CD4-positive, alpha-beta T cell treated with Interleukin-17A for 4 hours (primary cell): Measurements from ENCODE around the gene HK3.

Source experiments
- DNase-seq: peaks from one replicate; pipeline ENCODE4 v3.0.0-alpha.2; 2020; ENCODE audit warnings: mixed read lengths

HK3 gene

DNA sequence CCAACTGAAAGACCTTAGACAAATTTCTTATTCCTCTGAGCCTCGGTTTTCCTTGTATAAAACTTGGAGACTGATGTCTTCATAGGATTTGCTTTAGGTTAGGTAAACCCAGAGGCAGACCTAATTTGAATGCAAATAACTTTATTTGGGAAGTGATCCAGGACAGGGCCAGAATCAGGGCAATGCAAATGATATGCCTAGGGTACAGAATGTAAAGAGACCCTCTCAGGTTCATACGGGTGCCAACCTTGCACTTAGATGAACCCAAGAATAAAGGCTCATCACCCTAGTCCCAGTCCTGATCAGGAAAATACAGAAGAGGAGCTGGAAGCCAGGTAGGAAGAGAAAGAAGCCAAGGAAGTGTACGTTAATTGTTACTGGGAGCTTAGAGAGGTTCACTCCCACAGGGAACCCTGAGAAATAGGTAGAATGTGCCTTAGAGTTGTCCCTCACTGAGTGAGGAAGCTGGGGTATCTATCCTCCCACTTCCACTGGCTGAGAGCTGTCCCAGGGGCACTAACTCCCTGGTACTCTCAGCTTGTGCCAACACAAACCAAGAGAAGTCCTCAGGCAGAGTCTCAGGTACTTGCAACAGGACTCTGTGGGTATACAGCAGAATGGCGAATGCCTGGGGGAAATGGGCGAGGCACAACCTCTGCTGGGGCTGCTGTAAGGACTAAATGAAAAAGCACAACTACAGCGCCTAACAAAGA is 3.1 kb upstream of the HK3 start:
- DNase-seq = no peak

DNA sequence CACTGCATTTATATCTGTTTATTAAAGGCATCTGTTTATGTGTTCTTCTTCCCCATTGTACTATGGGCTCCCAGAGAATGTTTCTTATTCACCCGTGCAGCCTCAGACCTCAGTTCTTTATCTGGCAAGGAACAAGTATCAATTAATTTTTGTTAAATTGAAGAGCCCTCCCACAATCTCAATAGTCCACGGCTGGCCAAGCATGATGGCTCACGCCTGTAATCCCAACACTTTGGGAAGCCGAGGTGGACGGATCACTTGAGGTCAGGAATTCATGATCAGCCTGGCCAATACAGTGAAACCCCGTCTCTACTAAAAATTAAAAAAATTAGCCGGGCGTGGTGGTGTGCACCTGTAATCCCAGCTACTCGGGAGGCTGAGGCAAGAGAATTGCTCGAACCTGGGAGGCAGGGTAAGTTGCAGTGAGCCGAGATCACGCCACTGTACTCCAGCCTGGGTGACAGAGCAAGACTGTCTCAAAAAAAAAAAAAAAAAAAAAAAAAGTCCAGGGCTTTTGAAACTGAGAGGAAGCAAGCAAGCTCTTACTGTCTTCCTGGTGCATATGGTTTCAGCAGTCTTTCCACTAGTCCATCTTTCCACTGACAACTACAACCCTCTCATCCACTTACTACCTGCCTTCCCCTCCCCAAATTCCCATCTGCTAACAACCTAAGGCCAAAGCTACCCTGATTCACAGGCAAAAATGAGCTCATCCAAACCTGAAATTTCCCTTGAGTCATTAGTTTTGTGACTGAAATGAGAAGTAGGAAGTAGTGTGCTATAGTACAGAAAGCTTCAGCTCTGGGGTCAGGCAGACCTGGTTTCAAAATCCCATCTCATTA is 2.3 kb upstream of the HK3 start:
- no peak for DNase-seq

DNA sequence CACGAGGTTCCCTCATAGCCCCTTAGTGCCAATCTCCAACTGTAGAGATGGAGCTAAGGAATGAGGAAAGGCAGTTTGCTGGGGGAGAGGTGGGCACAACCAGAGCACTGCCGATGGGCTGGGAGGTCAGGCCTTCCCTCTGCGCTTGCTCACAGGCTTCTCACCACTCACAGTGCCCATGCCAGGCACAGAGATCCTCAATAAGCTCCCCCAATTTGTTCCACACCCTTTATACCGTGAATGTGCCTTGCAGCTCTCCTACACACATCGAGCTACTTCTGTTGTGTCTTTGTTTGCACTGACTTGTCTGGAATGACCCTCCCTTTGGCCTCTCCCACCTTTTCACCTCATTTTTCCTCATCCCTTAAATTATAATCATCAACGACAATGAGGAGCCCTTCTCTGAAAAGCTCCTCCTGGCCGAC is 1.6 kb upstream of the HK3 start:
- DNase-seq = no peak

DNA sequence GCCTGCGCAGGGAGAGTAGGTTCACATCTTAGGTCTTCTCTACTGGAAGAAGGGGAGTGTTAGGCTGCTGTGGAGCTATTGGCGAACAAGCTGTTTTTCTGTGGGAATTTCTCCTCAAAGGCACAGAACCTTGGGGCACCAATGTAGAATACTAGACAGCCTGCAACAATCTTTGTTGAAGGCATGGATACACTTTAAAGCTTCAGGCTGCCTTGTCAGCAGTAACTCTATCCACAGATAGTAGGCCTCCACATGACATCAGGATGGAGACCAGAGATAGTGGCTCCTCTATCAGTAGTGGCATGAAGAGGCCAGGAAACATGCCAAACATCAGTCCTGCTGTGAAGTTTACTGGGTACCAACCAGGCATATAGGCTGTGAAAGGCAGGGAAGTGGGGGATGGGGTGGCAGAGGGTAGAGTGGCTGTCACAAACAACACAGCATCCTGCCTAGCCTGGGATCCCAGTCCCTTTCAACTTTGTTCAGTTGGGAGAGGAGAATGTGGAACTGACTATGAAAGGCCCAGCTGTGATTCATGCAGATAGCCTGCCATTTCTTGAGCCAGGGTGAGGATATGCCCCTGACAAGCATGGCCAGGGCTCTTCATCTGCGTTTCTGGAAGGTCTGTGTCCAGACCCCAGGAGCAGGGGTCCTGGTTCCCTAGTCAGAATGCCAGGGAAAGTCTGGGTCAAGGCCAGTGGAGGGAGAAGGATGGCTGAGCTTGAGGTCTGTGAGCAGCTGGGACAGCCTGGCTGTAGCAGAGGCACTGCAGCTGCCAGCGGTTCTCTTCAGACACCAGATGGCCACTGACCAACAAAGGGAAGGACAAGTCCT is 1.0 kb upstream of the HK3 start:
- no peak for DNase-seq

DNA sequence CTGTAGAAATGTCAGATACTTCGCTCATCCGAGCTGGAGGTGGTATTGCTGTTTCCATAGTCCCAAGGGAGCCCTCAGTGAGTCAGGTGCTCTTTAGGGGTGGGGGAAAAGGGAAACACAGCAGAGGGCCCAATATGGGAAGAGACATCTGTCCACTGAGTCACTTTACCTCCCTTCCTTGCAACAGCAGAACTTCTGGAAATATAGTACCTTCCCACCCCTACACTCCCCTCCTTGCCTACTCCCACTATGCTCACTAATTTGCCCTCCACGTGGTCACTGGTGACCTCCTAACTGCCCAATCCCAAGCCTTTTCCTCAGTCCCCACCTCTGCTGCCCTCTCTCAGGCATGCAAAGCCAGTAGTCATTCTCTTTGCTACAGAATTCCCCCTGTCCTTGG is 1.9 kb downstream of the HK3 start:
- no peak for DNase-seq

DNA sequence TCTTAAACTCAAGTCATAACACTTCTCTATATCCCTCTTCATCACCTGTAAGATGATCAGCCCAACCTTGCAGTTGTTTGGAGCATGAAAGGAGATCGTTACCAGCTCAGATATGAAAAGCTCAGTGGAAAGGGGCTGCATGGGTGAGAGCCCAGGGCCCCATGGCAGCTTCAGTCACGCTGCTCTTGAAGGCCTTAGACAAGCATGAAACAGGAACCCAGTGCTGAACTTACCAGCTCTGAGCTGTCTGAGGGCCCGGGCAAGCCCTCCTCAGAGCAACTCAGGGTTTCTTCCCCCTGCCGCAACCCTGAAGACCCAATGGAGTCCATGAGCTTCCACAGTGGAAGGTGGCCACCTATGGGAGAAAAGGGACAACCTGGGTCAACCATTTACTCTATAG is 3.3 kb downstream of the HK3 start:
- no peak for DNase-seq

DNA sequence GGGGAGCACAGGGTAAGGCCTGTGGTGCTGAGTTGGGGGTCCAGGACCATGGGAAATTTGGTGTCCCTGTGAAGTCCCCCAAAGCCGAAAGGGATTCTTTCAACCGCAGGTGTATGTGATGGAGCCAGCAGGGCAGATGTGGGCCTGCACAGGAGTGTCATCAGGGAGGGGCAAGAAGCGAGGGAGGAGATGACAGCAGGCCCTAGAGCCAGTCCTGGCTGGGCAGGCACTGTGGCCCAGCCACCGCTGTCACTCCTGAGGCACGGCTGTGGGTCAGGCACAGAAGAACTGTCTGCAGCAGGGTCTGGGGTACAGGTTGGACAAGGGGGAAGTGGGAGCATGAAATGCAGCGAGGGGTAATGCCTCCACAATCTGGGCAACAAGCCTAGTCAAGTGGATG is 4.8 kb downstream of the HK3 start:
- DNase-seq = no peak

DNA sequence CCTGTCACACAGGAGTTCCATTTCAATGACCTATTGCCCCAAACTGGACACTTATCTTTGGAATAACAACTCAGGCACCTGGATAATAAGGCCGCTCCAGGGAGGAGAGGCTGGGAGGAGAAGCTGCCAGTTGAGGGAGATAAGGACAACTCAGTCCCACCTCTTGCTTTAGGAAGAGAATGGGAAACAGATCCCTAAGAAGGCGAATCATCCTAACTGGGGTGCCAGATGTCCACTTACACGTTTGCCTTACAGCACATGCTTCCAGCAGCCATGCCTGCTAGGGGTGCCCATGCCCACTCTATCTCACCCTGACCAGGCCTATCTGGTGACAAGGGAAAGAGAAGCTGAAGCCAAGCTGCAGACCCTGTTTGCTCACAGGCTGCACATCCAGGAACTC is 6.5 kb downstream of the HK3 start:
- no peak for DNase-seq

DNA sequence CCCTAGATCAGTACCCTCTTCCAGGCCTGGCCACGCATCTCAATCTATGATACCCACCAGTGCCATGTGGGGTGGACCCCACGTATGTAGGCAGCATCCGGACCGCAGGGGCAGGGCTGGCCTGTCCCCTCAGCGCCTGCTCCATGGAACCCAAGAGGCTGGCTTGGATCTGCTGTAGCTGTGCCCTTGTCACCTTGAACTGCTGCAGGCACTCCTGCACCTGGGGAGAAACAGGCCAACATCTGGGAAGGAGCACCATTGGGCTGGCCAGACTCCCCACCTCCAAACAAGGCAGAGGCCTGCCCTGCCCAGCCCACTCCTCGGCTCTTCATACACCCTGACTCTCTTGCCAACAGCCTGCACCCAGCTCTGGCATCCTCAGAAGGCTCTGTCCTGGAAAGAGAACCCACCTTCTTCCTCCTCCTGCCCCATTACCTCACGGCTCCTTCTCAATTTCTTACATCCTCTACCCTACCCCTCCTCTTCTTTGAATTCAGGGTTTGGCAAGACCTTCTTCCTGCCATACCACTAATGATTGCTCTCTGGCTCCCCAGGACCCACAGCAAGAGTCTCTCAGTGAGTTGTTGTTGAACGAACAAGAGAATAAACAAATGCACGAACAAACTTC is 7.7 kb downstream of the HK3 start:
- no peak for DNase-seq

DNA sequence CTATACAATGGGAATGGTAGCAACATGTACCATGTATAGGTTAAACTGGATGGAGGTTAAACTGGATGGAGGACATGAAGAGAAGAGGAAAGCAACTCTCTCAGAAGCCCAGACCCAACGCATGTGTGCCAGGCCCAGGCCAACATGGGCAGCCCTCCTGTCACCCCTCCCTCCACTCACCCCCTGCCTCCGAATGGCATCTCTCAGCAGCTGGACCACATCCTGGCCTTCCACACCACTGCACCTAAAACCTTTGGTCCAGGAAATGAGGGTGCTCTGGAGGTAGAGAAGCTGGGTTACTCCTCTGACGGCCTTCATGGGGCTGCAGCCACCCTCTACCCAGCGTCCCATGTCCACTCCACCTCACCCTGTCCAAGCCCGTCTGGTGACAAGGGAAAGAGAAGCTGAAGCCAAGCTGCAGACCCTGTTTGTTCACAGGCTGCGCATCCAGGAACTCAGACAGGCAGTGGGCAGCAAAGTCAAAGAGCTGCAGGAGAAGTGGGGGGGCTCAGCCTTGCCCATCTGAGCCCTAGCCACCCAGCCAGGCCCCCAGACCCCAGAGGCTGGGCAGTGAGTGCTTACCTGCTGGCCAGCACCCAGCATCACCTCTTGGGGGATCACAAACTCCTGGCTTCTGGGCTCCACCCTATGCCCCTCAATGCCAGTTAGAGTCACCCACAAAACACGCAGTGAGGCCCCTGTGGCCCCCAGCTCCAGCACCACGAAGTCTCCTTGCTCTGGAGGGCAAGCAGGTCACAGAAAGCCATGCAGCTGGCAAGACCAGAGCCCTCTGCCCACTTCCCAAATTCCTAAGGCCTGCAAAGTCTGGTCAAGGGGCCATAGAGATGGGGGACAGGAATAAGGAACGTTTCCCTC is 8.5 kb downstream of the HK3 start:
- DNase-seq = no peak

DNA sequence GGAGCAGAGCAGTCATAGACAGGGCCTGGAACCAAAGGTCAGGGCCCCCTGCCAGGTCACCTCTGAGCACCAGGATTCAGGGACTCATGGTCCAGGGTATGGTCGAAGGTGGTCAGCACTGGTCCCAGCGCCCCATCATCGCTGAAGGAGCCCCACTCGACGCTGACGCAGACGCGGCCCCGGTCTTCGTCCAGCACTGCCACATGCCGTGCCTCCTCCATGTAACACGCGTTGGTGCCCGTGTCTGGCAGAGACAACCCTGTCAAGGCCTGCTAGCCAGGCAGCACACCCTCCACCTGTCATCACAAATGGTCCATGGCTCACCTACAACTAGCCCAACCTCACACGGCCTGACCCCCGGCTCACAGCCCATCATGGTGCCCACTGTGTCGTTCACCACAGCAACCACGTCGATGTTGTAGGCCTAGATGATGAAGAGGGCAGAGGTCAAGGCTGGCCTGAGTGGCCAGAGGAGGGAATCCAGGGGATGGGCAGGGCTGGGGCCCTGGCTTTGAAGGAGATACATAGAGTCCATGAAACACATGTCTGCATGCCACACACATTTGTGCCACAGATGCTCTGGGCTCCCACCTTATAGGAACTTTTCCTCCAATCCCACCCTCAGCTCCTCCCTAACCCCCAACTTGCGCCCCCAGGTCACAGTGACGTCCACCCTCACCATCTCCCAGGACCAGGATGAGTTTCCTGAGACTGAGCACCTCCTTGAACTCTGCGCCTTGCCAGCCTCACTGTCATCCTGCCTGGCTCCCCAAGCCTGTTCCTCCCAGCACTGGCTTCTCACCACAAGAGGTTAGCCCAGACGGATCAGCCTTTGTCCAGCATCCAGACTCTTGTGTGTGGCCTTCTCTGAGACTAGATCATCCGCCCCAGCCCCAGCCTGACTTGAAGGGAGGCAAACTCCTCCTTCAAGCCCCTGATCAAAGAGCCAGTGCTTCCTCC is 9.5 kb downstream of the HK3 start:
- no peak for DNase-seq

DNA sequence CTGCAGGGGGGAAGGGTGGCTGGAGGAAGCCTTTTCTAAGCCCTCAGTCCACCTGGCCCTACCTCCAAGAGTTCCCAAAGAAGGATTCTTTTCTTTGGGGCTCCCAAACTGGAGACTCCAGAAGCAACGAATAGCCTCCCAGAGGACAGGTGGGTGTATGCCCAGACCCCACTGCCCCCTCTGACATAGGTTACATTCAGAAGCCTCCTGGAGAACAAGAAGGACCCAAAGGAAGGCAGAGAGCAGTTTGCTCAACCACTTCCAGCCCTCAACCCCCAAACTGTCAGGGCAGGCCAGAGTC is 10.3 kb downstream of the HK3 start:
- DNase-seq = no peak

DNA sequence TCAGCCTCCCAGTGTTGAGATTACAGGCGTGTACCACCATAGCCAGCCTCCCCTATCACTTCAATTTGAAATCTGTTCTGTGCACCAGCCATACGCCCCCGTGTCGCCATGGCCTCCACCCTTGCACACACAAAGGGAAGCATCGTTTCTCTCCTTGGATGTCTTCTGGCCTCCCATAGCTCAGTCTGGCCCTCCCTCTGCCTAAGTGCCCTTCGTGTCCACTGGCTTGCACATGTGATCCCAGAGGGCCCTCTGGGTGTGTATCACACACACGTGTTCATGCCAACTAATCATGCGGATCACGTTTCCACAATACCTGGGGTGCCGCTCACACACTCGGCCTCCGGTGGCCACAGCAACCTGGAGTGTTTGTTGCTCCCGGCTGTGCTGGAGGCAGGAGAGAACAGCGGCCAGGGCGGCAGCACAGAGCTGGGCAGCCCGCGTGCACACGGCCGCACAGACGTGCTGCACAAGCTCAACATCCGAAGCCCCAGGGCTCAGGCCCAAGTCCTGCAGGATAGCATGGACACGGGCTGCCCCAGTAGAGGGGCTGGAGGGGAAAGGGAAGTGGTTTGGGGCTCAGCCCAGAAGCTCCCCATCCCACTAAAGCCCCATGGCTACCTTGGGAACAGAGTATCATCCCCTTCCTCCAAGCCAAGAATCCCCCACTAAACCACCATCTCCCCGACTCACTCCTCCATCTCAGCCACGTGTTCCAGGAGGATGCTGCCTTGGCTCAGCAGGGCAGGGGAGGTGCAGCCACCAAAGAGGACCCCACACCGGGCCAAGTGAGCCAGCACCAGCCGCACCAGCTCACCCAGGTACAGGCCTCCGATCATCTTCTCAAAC is 10.9 kb downstream of the HK3 start:
- no peak for DNase-seq

DNA sequence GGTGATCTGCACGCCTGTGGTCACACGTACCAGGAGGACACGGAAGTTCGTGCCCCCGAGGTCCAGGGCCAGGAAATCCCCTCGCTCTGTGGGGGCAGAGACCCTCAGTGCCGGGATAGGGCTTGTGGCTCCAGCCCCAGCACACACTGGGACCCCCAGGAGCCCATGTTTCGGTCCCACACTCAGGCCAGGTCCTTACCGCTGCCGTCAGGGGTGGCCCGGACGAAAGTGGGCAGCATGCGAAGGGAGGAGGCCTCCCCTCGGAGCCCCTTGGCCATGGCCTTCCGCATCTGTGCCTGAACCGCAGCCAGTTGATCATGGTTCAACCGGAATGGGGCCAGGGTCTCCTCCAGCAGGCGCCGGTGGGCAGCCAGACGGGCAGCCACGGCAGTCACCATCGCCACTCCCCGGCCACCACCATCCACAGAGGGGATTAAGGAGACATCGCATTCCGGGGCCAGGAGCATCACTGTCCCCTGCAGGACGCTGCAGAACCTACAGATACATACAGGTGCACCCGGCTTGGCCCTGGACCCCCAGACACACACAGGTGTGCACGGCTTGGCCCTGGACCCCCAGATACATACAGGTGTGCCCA is 11.8 kb downstream of the HK3 start:
- no peak for DNase-seq

DNA sequence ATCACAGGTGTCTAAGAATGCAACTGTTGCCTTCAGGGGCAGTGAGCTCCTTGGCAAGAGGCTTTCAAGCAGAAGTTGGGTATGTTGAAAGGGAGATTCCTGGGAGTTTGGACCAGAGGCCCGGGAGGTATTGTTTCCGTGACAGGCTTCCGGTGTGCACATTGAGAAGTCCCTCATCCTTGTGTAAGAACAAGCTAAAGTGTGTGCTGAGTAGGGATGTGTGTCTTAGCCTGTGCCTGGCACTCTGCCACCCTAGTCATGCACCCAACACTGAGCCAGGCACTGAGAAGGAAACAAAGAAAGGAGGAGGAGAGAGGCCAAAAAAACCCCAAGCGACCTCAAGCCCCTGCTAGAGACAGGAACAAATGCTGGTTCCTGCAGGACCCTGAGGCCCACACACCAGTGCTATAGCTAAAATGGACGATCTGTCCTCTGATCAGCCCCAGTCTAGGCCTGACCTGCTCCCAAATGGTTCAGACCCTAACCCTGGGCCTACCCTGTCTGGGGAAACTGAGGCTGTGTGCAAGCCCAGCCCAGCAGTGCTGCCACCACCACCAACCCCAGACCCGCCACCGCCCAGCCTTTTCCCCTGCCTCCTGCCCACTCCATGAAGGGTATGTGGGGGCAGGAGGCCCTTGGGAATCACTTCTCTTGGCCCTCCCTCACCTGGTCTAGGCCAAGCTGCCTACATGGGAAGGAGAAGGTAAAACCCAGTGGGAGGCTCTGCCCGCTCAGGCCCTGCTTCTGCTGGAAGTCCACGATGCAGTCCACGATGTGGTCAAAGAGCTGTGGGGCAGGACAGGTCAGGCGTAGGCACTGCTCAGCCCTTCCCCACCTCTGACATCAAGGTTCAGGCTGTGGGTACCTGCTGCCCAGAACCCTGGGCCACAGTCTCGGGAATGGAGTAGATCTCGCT is 12.6 kb downstream of the HK3 start:
- DNase-seq = no peak

DNA sequence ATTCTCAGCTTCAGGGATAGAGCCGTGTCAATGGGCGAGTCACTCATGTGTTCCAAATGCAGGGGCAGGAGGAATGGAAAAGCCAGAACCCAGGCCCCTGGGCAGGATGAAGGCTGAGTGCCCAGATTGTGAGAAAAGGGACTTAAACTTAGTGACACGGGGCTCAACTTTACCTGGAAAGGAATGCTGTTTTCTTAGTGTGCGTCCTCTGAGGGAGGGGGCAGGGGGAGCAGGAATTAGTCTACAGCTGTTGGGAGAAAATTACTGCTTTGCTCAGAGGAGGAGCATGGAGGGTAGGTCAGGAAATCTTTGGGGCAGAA is 14.6 kb downstream of the HK3 start:
- no peak for DNase-seq

DNA sequence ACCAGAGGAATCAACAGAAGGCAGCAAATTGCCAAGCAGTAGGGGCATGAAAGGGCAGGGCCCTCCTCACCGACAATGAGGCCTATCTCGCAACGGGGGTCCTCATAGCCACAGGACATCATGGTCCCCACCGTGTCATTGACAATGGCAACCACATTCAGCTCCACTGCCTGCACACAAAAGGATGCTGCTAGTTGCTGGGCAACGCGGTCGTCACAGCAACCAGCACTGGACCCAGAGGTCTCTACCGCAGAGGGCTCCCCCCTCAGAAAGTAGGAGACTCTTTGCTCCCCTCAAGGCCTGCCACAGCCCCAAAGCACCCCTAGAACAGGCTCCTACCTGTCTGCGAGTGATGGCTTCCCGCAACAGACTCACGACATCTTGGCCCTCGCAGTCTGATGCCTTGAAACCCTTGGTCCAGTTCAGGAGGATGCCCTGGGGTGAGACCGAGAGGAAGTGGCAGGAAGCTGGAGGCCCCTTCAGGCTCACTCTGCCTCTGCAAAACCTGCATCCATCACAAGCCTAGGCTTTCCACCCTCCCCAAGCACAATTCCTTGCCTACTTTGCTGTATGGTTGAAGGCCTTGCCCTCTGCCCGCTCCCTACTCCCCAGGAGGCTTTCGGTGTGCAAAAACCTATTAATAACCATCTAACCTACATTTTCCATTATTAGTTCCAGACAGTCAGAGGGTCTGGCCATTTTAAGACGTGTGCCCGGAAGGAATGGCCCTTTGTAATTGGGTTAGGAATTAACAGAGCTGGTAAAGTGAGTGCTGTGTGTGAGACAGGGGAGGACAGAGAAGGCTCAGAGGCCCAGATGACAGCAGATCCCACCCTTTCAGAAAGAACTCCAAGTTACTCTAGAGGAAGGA is 15.2 kb downstream of the HK3 start:
- no peak for DNase-seq

DNA sequence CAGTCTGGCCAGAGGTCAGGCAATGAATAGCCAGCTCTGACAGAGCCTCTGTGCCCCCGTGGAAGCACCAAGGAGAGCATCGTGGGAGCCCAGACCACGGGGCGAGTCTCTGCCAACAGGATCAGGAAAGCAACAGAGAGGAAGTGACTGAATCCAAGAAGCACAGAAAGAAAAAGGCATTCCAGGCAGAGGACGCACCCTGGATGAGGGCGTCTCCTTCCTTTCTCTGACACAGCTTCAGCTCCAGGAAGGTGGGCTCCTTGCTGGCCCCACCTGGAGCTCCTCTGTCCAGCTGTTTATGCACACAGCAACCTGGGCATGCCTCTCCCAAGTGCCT is 16.6 kb downstream of the HK3 start:
- no peak for DNase-seq
